ENCODE measurements around the gene AP2M1.

- TF ChIP-seq CTCF (IDR thresholded peaks at IDR 0.05) (peak in 2 of 6 experiments; percentile 20 to 34), EP300 (IDR thresholded peaks at IDR 0.05) (no peak), POLR2A (IDR thresholded peaks at IDR 0.05) (no peak), POLR2AphosphoS5 (IDR thresholded peaks at IDR 0.05) (no peak)
Measured at GRCh38 chr3:184129012-184129411, 45.6 kb upstream of the AP2M1 start.

All from upper lobe of left lung (tissue), 4 donors.